Measurements from ENCODE around the gene ZCWPW1.
"Not testable (repeated sequence)": the region's sequence is repeated elsewhere in the genome, so short reads cannot be mapped to it uniquely, and the experiment has no call there.

The ZCWPW1 gene

DNA sequence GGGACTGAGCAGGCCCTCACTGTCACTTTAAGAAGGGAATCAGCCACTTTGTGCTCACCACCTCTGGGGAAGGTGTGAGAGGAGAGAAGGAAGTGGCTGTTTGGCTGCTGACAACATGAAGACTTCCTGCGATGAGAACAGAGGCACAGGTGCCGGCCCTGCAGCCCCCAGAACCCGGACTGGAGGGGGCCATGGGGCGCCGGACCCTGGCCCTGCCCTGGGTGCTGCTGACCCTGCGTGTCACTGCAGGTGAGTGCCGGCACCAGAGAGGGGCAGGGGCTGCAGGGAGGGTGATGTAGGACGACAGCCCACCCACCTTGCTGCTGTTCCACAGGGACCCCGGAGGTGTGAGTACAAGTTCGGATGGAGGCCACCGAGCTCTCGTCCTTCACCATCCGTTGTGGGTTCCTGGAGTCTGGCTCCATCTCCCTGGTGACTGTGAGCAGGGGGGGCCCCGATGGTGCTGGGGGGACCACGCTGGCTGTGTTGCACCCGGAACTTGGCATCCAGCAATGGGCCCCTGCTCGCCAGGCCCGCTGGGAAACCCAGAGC is 76.2 kb downstream of the ZCWPW1 start:
- not testable (repeated sequence) for DNase-seq (ENCODE audit: low spot score)

DNA sequence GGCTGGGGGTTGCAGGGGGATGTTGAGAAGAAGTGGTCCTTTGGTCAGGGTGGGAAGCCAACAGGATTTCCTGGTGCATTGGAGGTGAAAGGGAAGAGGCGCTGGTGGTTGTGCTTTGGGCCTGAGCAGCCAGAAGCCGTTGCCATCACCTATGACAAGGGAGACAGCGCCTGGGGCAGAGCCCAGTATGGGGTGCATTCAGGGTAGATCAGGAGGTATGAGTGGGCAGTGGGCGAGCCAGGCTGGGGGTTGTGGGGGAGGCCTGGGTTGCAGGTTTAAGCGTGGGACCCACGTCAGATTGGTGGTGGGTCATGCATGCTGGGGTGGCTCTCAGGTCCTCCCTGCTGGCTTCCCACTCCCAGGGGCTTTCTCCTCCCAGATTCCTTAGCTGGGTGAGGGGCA is 76.8 kb downstream of the ZCWPW1 start:
- no peak for DNase-seq (ENCODE audit: low spot score)
